NT2/D1 (cell line): ENCODE data around the gene SYT11.

Source experiments
- YY1 ChIP-seq: IDR thresholded peaks from 2 replicates; pipeline ENCODE4 v1.6.1; 2011; ENCODE audit not compliant: insufficient read length, insufficient read depth
- ZNF274 ChIP-seq: IDR thresholded peaks from 2 replicates; pipeline ENCODE4 v1.6.1; 2011; ENCODE audit warnings: mild to moderate bottlenecking, low read depth, low read length

DNA sequence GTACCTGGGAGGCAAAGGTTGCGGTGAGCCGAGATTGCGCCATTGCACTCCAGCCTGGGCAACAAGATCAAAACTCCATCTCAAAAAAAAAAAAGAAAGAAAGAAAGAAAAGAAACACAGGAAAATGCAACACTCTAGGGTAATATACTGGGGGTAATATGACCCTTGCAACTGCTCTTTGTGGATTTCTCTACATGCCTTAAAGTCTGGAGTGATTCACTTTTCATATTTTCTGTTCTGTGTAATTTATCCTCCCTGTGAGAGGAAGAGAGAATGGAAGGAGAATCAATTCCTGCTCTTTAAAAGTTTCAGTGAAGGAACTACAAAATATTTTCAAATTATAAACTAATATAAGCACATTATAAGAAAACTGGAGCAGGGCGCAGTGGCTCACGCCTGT lies 29.1 kb downstream of the SYT11 start:
- TF ChIP-seq YY1, result no peak
- TF ChIP-seq ZNF274, result no peak
